ENCODE results near the gene CRYGN. TPM values are rescaled to one million over a fixed set of nuclear protein-coding genes. Genes with fewer than 3 reads are reported as not detected.
A peak's percentile ranks its signal among the peaks of the same experiment; 100 is the strongest.

Gene CRYGN
- total RNA-seq, 6 donors from 2014 or later = 0.43 to 0.61 TPM; not detected in 4

DNA sequence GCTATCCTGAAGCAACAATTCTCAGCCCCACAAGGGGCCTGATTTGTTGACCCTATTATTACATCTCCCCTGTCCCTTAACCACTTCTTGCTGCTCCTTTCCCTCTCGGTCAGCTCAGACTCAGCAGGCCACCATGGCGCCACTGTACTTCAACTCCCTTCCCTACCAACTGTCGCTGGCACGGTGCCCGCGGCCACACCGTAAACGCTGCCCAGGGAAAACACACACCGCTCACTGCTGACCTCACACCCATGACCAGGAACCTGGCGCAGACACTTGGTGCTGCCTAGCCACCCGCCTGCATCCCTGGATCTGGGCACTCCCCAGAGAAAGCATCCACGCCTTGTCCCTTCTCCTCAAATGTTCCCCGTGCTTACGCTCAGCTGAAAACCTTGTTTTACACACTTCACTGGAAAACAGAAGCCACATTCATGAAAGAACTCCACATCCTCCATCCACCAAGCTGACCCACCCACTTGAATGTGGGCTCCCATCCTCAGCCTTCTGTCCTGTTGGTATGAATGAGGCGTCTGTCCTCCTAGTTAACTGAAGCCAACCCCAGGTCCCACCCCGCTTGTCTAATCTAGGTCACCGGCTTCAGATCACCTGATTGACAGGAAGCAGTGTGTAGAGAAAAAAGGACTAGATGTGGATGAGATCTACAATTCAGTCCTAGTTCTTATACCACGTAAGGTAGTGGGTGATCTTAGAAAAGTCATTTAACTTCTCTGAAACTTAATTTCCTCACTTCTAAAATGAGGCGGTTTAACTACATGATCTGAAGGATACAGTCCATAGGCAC, 28.5 kb upstream of the CRYGN start:
- H3K27me3 ChIP-seq = no peaks in the 10 kb centered on the region
- H3K4me1 ChIP-seq = peaks cover 0 to 12% (median 6%) of the 10 kb centered on the region in 4 donors
- H3K27ac ChIP-seq = no peak overlapping the region
- ATAC-seq (ENCODE audit: low FRiP score in 2 of 2) (no peak), DNase-seq (peak in 1 of 2 donors; percentile 72)
- TF ChIP-seq, protein P1, sequence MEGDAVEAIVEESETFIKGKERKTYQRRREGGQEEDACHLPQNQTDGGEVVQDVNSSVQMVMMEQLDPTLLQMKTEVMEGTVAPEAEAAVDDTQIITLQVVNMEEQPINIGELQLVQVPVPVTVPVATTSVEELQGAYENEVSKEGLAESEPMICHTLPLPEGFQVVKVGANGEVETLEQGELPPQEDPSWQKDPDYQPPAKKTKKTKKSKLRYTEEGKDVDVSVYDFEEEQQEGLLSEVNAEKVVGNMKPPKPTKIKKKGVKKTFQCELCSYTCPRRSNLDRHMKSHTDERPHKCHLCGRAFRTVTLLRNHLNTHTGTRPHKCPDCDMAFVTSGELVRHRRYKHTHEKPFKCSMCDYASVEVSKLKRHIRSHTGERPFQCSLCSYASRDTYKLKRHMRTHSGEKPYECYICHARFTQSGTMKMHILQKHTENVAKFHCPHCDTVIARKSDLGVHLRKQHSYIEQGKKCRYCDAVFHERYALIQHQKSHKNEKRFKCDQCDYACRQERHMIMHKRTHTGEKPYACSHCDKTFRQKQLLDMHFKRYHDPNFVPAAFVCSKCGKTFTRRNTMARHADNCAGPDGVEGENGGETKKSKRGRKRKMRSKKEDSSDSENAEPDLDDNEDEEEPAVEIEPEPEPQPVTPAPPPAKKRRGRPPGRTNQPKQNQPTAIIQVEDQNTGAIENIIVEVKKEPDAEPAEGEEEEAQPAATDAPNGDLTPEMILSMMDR (IDR thresholded peaks at IDR 0.05) = no peak
- TF ChIP-seq POLR2AphosphoS5 (IDR thresholded peaks at IDR 0.05) (no peak), POLR2A (IDR thresholded peaks at IDR 0.05) (no peak), EP300 (IDR thresholded peaks at IDR 0.05) (no peak)
- 95 to 96% methylated on average over 19 of the region's 19 CpGs for WGBS, 2 donors
- H3K4me3 ChIP-seq = no peak overlapping the region
- H3K9me3 ChIP-seq = peaks cover 0 to under 1% (median 0%) of the 10 kb centered on the region in 4 donors
- peaks cover 9 to 72% (median 46%) of the 10 kb centered on the region in 4 donors for H3K36me3 ChIP-seq

DNA sequence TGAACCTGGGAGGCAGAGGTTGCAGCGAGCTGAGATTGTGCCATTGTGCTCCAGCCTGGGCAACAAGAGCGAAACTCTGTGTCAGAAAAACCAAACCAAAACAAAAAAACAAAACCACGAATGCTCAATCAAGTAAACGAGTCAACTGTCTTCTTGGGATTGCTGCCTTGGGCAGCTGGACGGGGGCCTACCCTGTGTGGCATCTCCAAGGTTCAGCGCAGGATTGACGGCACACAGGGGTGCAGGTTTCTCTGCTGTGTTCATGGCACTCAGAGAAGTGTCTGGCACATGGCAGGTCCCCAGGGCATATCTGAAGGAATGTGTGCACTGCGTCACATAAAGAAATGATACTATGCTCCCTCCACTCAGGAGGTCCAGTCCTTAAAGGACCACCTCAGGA, 25.2 kb upstream of the CRYGN start:
- ATAC-seq (ENCODE audit: low FRiP score in 2 of 2) = no peak
- peaks cover 0 to 14% (median 3%) of the 10 kb centered on the region in 4 donors for H3K9me3 ChIP-seq
- H3K4me3 ChIP-seq = no peak overlapping the region
- DNase-seq = no peak
- no peak overlapping the region for H3K27ac ChIP-seq
- TF ChIP-seq POLR2A (IDR thresholded peaks at IDR 0.05) (no peak), POLR2AphosphoS5 (IDR thresholded peaks at IDR 0.05) (no peak), EP300 (IDR thresholded peaks at IDR 0.05) (no peak)
- TF ChIP-seq, protein P1 (IDR thresholded peaks at IDR 0.05) = no peak
- H3K36me3 ChIP-seq = peaks cover 9 to 60% (median 41%) of the 10 kb centered on the region in 4 donors
- no peaks in the 10 kb centered on the region for H3K27me3 ChIP-seq
- peaks cover 6 to 9% (median 6%) of the 10 kb centered on the region in 4 donors for H3K4me1 ChIP-seq
- WGBS, 2 donors = 87 to 95% methylated on average over 8 of the region's 8 CpGs

DNA sequence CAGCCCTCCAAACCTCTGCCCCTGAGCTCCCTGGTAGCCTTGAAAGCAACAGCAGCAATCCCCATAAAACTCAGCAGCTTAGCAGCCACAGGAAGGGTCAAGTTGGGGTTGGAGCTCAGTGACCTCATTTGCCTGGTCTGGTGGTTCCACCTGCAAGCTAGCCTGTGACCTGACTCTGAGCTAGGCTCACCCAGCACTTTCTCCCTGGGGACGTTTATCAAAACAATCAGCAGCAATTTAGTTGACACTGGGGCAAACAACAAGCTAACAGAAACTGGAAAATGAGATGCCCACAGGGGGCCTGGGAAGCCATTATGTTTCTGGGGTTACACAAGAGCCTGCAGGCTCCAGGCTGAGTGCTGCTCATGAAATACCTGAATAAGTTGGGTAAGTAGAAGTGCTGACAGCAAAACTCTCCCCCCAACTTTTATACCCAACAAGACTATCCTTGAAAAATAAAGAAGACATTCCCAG, 22.4 kb upstream of the CRYGN start:
- no peaks in the 10 kb centered on the region for H3K27me3 ChIP-seq
- ATAC-seq (ENCODE audit: low FRiP score in 2 of 2) (no peak), DNase-seq (no peak)
- peaks cover 9 to 33% (median 22%) of the 10 kb centered on the region in 4 donors for H3K36me3 ChIP-seq
- H3K4me1 ChIP-seq = peaks cover 16 to 19% (median 17%) of the 10 kb centered on the region in 4 donors
- WGBS, 2 donors = 60 to 71% methylated on average over 1 of the region's 1 CpG
- no peak for TF ChIP-seq EP300 (IDR thresholded peaks at IDR 0.05)
- TF ChIP-seq POLR2A (IDR thresholded peaks at IDR 0.05) = no peak
- TF ChIP-seq POLR2AphosphoS5 (IDR thresholded peaks at IDR 0.05) = no peak
- TF ChIP-seq, protein P1 (IDR thresholded peaks at IDR 0.05) = no peak
- H3K9me3 ChIP-seq = peaks cover 0 to 14% (median 3%) of the 10 kb centered on the region in 4 donors
- no peak overlapping the region for H3K4me3 ChIP-seq
- H3K27ac ChIP-seq = no peak overlapping the region

DNA sequence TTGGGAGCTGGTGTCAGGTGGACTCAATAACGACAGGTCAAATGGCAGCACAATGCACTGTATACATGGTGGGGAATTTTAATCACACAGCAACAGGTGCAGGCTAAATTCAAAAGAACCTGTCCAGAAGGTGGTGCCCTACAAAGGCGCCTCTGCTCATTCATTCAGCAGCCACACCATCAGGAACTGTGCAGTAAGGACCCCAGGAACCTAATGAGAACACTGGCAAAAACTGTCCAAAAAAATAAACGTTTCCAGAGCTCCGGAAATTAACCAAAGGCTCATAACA, 21.9 kb upstream of the CRYGN start:
- Histone ChIP-seq H3K27me3 (no peaks in the 10 kb centered on the region), H3K4me3 (no peak overlapping the region), H3K9me3 (peaks cover 0 to 14% (median 3%) of the 10 kb centered on the region in 4 donors), H3K27ac (no peak overlapping the region), H3K36me3 (peaks cover 5 to 28% (median 18%) of the 10 kb centered on the region in 4 donors), H3K4me1 (peaks cover 16 to 19% (median 17%) of the 10 kb centered on the region in 4 donors)
- TF ChIP-seq POLR2A (IDR thresholded peaks at IDR 0.05) (no peak), EP300 (IDR thresholded peaks at IDR 0.05) (no peak), POLR2AphosphoS5 (IDR thresholded peaks at IDR 0.05) (no peak)
- TF ChIP-seq, protein P1 (IDR thresholded peaks at IDR 0.05) = no peak
- DNase-seq (no peak), ATAC-seq (ENCODE audit: low FRiP score in 2 of 2) (no peak)
- 77% methylated on average over 4 of the region's 4 CpGs for WGBS, 2 donors
